Neural progenitor cell (in vitro differentiated cells): ENCODE measurements around the gene FFAR2. TPM values are rescaled to one million over a fixed set of nuclear protein-coding genes. Genes with fewer than 3 reads are reported as not detected.

Source experiments
- DNase-seq: peaks from one replicate; pipeline ENCODE4 v3.0.0-alpha.2; 2016; ENCODE audit warnings: low spot score
- H2AFZ ChIP-seq: fragments of 200-600 bp; sonication (generic); replicated peaks from 2 replicates; pipeline ENCODE4 v1.6.1; 2016; ENCODE audit warnings: antibody characterized with exemption
- H3F3A ChIP-seq: fragments of 200-600 bp; sonication (generic); 2 replicates; pipeline ENCODE4 v1.6.1; 2016; ENCODE audit warnings: antibody characterized with exemption, low read depth
- H3K27ac ChIP-seq: fragments of 200-600 bp; sonication (generic); 2 replicates; pipeline ENCODE4 v1.5.1; 2016; ENCODE audit warnings: mild to moderate bottlenecking
- H3K27me3 ChIP-seq: fragments of 200-600 bp; sonication (generic); 2 replicates; pipeline ENCODE4 v1.6.1; 2016; ENCODE audit warnings: mild to moderate bottlenecking, moderate library complexity
- H3K36me3 ChIP-seq: fragments of 200-600 bp; sonication (generic); 2 replicates; pipeline ENCODE4 v1.5.1; 2016
- H3K4me1 ChIP-seq: fragments of 200-600 bp; sonication (generic); 2 replicates; pipeline ENCODE4 v1.6.1; 2016; ENCODE audit warnings: mixed run types
- H3K4me2 ChIP-seq: fragments of 200-600 bp; sonication (generic); 2 replicates; pipeline ENCODE4 v1.6.1; 2016
- H3K4me3 ChIP-seq: fragments of 200-600 bp; sonication (generic); 2 replicates; pipeline ENCODE4 v1.5.1; 2016
- H3K79me2 ChIP-seq: fragments of 200-600 bp; sonication (generic); 2 replicates; pipeline ENCODE4 v1.6.1; 2016; ENCODE audit warnings: low read depth
- H3K9ac ChIP-seq: fragments of 200-600 bp; sonication (generic); 2 replicates; pipeline ENCODE4 v1.6.1; 2016
- H3K9me3 ChIP-seq: fragments of 200-600 bp; sonication (generic); 2 replicates; pipeline ENCODE4 v1.5.1; 2016; ENCODE audit warnings: low read depth
- H4K20me1 ChIP-seq: fragments of 200-600 bp; sonication (generic); 2 replicates; pipeline ENCODE4 v1.6.1; 2016; ENCODE audit warnings: low read depth
- H3K27ac Mint-ChIP-seq: 3 replicates; pipeline ENCODE4 v1.8.0; 2021; ENCODE audit warnings: mixed read lengths
- H3K27me3 Mint-ChIP-seq: 2 replicates; pipeline ENCODE4 v1.8.0; 2022; ENCODE audit warnings: low read depth, mild to moderate bottlenecking, inconsistent platforms, moderate library complexity, mixed read lengths; ENCODE audit not compliant: insufficient read depth
- H3K36me3 Mint-ChIP-seq: 3 replicates; pipeline ENCODE4 v1.8.0; 2021; ENCODE audit warnings: mixed read lengths
- H3K4me1 Mint-ChIP-seq: 3 replicates; pipeline ENCODE4 v1.8.0; 2021; ENCODE audit warnings: mixed read lengths
- H3K4me3 Mint-ChIP-seq: 3 replicates; pipeline ENCODE4 v1.8.0; 2021; ENCODE audit warnings: mild to moderate bottlenecking, moderate library complexity, mixed read lengths
- H3K9me3 Mint-ChIP-seq: 3 replicates; pipeline ENCODE4 v1.8.0; 2020; ENCODE audit warnings: mixed read lengths
- CTCF ChIP-seq: fragments of 200-600 bp; sonication (generic); IDR thresholded peaks from 2 replicates; pipeline ENCODE4 v1.5.1; 2017; ENCODE audit warnings: antibody characterized with exemption, mild to moderate bottlenecking
- EZH2 ChIP-seq: fragments of 200-600 bp; sonication (generic); IDR thresholded peaks from 2 replicates; pipeline ENCODE4 v1.6.1; 2017; ENCODE audit warnings: antibody characterized with exemption, mild to moderate bottlenecking, moderate library complexity
- EZH2phosphoT487 ChIP-seq: fragments of 200-600 bp; sonication (generic); IDR thresholded peaks from 2 replicates; pipeline ENCODE4 v1.6.1; 2017; ENCODE audit warnings: antibody characterized with exemption
- total RNA-seq: library from RNA; depleted of rRNA; stranded (reverse); fragments of >200 nt; gene quantifications from 2 replicates; pipeline ENCODE4 v1.2.3, GENCODE V29; 2015; ENCODE audit warnings: low replicate concordance

Gene FFAR2
- total RNA-seq, 1 donor from 2014 or later = not detected

DNA sequence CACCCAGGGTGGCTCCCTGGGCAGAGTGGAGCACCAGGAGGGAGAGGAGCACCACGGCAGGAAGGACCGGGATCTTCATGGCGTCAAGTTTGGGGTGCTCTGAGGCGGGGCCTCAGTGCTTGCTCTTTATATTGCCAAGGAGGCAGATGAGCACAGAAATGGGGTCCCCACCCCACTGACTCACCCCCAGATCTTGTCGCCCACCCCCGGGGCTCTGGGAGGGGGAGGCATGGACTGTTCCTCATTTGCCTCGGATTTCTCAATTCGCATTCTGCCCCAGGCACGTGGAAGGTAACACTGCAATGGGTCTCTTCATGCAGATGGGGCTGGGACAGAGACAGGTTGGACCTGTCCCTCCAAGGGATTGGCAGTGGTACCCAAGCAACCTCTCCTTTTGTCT is 42.3 kb downstream of the FFAR2 start, which contains the start of gene KRTDAP:
KRTDAP (minus strand) TSS at position 101 of the 400 bp plus-strand sequence; CDS start at position 79, 22 bp downstream.
- Mint-ChIP-seq H3K27me3 (peaks cover 5% of the 10 kb centered on the region), H3K9me3 (no peaks in the 10 kb centered on the region), H3K4me3 (no peak within 1 kb of the TSS), H3K27ac (no peak within 1 kb of the TSS), H3K4me1 (no peaks in the 10 kb centered on the region), H3K36me3 (no peaks in the 10 kb centered on the region)
- H3F3A ChIP-seq = no peaks in the 10 kb centered on the region
- no peak within 1 kb of the TSS for H3K27ac ChIP-seq
- no peaks in the 10 kb centered on the region for H3K9me3 ChIP-seq
- H3K79me2 ChIP-seq = no peaks in the 10 kb centered on the region
- no peak within 1 kb of the TSS for H3K4me2 ChIP-seq
- DNase-seq = no peak
- H2AFZ ChIP-seq = no peak within 1 kb of the TSS
- no peaks in the 10 kb centered on the region for H4K20me1 ChIP-seq
- H3K4me3 ChIP-seq = no peak within 1 kb of the TSS
- no peaks in the 10 kb centered on the region for H3K4me1 ChIP-seq
- no peak within 1 kb of the TSS for H3K9ac ChIP-seq
- H3K27me3 ChIP-seq = peaks cover 4% of the 10 kb centered on the region
- no peaks in the 10 kb centered on the region for H3K36me3 ChIP-seq
- TF ChIP-seq EZH2phosphoT487 (no peak), CTCF (no peak), EZH2 (no peak)

GRCh38 chr19:35491836-35492360 is 43.8 kb downstream of the FFAR2 start:
- Histone ChIP-seq H3K4me3 (no peak overlapping the region), H3K79me2 (no peaks in the 10 kb centered on the region), H3K4me2 (no peak overlapping the region), H3K27ac (no peak overlapping the region), H3K9me3 (no peaks in the 10 kb centered on the region), H2AFZ (no peak overlapping the region), H3K27me3 (peaks cover 4% of the 10 kb centered on the region), H3F3A (no peaks in the 10 kb centered on the region), H3K36me3 (no peaks in the 10 kb centered on the region), H3K4me1 (no peaks in the 10 kb centered on the region), H4K20me1 (peaks cover 6% of the 10 kb centered on the region), H3K9ac (no peak overlapping the region)
- Mint-ChIP-seq H3K9me3 (no peaks in the 10 kb centered on the region), H3K27me3 (peaks cover 3% of the 10 kb centered on the region), H3K36me3 (no peaks in the 10 kb centered on the region), H3K4me3 (no peak overlapping the region), H3K27ac (no peak overlapping the region), H3K4me1 (no peaks in the 10 kb centered on the region)
- TF ChIP-seq CTCF (no peak), EZH2 (no peak), EZH2phosphoT487 (no peak)
- no peak for DNase-seq

GRCh38 chr19:35493971-35494370 is 45.9 kb downstream of the FFAR2 start:
- Histone ChIP-seq H4K20me1 (peaks cover 6% of the 10 kb centered on the region), H3K79me2 (no peaks in the 10 kb centered on the region), H3K4me2 (no peak overlapping the region), H3K27ac (no peak overlapping the region), H3K36me3 (no peaks in the 10 kb centered on the region), H3K4me3 (no peak overlapping the region), H3K4me1 (no peaks in the 10 kb centered on the region), H2AFZ (no peak overlapping the region), H3F3A (no peaks in the 10 kb centered on the region), H3K27me3 (peaks cover 4% of the 10 kb centered on the region), H3K9ac (no peak overlapping the region), H3K9me3 (no peaks in the 10 kb centered on the region)
- TF ChIP-seq EZH2phosphoT487 (no peak), EZH2 (no peak), CTCF (no peak)
- DNase-seq = no peak
- H3K4me1 Mint-ChIP-seq = no peaks in the 10 kb centered on the region
- peaks cover 9% of the 10 kb centered on the region for H3K27me3 Mint-ChIP-seq
- H3K4me3 Mint-ChIP-seq = no peak overlapping the region
- no peaks in the 10 kb centered on the region for H3K36me3 Mint-ChIP-seq
- H3K27ac Mint-ChIP-seq = no peak overlapping the region
- H3K9me3 Mint-ChIP-seq = no peaks in the 10 kb centered on the region
